ENCODE results near the gene CXCL13.

The CXCL13 gene

DNA sequence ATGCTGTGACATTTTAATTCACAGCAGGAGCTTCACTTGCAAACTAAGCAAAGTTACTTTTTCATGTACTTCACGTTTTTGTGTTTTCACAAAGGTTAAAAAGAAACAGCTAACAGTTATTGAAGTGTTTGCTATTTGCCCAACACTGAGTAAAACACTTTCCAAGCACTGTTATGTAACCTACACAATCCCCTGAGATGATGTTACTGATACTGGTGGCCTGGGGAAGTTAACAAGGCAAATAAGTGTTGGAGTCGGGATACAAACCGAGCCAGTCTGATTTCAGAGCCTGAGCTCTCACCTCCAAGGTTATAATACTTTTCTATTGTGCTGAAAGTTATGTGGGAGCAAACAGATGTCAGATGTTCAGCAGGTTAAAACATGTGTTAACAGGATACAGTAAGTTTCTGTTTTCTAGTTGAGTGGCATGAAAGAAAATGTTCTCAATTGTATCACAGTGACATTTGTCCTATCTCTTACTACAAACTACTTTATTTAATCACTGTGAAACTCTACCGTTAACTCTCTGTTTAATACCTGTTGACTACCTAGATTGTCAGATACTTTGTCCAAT is 3.9 kb upstream of the CXCL13 start:
- H3K4me3 ChIP-seq (ENCODE audit: low read depth, low read length): no peak overlapping the region
- TF ChIP-seq, protein P1, sequence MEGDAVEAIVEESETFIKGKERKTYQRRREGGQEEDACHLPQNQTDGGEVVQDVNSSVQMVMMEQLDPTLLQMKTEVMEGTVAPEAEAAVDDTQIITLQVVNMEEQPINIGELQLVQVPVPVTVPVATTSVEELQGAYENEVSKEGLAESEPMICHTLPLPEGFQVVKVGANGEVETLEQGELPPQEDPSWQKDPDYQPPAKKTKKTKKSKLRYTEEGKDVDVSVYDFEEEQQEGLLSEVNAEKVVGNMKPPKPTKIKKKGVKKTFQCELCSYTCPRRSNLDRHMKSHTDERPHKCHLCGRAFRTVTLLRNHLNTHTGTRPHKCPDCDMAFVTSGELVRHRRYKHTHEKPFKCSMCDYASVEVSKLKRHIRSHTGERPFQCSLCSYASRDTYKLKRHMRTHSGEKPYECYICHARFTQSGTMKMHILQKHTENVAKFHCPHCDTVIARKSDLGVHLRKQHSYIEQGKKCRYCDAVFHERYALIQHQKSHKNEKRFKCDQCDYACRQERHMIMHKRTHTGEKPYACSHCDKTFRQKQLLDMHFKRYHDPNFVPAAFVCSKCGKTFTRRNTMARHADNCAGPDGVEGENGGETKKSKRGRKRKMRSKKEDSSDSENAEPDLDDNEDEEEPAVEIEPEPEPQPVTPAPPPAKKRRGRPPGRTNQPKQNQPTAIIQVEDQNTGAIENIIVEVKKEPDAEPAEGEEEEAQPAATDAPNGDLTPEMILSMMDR (conservative IDR thresholded peaks at IDR 0.05; ENCODE audit: low read depth, low read length): no peak
- DNase-seq (ENCODE audit: low read depth): no peak

DNA sequence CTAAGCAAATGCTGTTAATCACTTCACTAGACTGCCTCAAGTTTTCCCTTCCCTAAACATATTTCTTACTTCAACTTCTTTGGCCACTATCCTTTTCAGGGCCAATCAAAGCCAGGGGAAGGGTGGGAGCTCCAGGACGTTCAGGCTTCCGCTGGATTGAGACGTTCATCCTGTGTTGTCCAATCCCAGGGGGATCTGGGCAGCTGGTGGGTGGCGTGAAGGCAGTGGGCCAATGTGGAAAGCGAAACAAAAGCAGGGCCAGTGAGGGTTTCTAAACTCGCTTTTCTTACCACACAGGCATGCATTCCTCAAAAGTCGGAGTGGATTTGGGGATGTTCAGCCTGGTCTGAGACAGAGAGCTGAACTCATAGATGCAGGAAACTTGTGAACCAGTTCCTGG is 7.6 kb downstream of the CXCL13 start:
- no peak for DNase-seq (ENCODE audit: low read depth)
- H3K4me3 ChIP-seq (ENCODE audit: low read depth, low read length): no peak overlapping the region
- TF ChIP-seq, protein P1 (conservative IDR thresholded peaks at IDR 0.05; ENCODE audit: low read depth, low read length): no peak

DNA sequence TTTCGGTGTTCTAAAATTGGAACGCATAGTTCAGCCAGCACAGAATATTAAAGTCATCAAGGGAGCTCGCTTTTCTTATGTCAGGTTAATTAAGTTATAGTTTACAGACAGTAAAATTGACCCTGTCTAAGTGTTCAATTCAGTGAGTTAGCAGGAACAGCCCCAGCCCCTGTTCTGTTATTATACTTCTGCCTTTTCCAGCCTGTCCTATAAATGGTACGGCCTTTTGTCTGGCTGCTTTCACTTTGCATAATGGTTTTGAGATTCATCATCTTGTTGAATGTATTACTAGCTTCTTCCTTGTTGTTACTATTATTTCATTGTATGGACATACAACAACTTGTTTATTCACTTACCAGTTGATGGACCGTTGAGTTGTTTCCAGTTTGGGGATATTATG is 9.5 kb downstream of the CXCL13 start:
- TF ChIP-seq, protein P1 (conservative IDR thresholded peaks at IDR 0.05; ENCODE audit: low read depth, low read length): no peak
- H3K4me3 ChIP-seq (ENCODE audit: low read depth, low read length): no peak overlapping the region
- no peak for DNase-seq (ENCODE audit: low read depth)

DNA sequence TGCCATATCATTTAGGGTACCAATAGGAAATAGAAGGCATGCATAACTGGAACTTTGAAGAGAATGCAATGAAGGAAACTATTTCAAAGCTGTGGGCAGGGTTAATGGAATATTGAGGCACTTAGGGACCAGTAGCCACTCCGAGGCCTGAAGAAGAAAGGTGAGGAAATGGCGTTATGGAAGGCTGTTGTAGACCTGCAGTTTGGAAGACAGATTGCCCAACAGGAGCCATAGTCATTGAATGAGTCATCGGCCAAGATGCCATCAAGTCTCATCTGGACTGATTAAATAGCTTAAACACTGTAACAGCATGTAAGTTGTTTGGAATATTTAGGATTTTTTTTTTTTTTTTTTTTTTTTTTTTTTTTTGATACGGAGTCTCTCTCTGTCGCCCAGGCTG is 11.6 kb downstream of the CXCL13 start:
- DNase-seq (ENCODE audit: low read depth): peak; percentile 28
- TF ChIP-seq, protein P1 (conservative IDR thresholded peaks at IDR 0.05; ENCODE audit: low read depth, low read length): no peak

DNA sequence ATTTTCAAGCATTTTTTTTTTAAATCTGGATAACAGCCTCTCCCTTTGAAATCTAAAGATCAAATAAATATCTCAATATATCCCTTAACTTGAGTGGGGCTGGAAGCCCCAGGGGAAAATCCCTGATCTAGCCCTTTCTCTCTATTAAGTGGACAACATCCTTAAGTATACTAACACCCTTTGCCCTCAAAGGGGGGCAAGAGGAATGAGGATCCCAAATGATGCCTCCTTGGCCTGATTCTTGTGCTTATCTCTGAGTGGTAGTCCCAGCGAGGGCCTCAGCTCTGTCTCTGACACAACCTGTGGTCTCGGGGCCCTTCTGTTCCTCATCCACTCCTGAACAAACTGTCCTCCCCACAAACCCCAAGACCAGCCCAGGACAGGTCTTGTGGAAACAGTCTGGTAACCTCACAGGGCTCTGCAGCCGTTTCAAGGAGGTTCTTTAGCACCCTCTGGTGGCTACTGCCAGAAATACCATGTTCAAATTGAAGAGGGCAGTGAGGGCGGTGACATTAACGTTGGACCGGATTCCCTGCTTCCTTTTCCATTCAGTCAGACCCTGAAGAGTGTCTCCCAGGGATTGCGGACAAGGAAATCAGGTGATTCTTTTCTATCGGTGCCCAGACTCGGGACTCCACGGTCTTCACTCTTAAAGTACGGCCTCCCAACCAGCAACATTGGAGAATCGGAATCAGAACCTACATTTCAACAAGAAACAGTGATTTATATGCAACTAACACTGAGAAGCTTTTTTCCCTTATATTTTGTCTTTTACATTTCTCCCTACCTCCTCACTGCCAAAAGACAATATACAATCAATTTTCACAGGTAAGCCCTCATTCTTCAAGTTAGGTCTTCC is 13.0 kb downstream of the CXCL13 start:
- no peak overlapping the region for H3K4me3 ChIP-seq (ENCODE audit: low read depth, low read length)
- TF ChIP-seq, protein P1 (conservative IDR thresholded peaks at IDR 0.05; ENCODE audit: low read depth, low read length): peak; percentile 92
- DNase-seq (ENCODE audit: low read depth): peak; percentile 83

More for the DNA sequence above, 11.6 kb downstream of the CXCL13 start:
- no peak overlapping the region for H3K4me3 ChIP-seq (ENCODE audit: low read depth, low read length)

DNA sequence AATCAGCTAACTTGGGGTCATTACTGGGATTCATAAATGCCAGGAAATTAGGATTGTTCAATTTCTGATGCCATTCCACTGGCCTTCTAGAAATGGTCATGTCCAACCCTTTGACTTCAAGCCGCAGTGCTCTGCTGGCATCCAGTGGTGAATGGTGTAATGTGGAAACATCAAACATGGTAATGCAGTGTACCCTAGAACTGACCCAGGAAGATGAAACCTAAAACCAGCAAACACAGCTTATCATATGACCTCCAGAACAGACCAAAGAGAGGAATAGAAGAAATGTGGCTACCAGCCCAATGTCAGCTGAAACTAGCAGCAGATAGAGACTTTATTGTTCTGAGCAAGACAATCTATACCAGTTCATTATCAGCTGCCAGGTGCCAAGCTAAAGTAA is 13.8 kb downstream of the CXCL13 start:
- no peak overlapping the region for H3K4me3 ChIP-seq (ENCODE audit: low read depth, low read length)
- peak; percentile 45 for DNase-seq (ENCODE audit: low read depth)
- TF ChIP-seq, protein P1 (conservative IDR thresholded peaks at IDR 0.05; ENCODE audit: low read depth, low read length): no peak
